Endothelial cell of umbilical vein (primary cell): ENCODE measurements around the gene PCDH18. TPM values are rescaled to one million over a fixed set of nuclear protein-coding genes. Genes with fewer than 3 reads are reported as not detected.

Experiments
- BruUV-seq: library from RNA; stranded (reverse); fragments of 400-500 nt; replicated peaks from 2 replicates; lab custom pipeline; 2021; lab: Mats Ljungman, UMichigan
- CTCF ChIA-PET: fragments of 300-600, 350-600 bp; sonication (Branson Sonifier 250); formaldehyde crosslinking; loops from one replicate; lab custom pipeline; 2021; ENCODE audit warnings: antibody characterized with exemption, inconsistent platforms; lab: Charles Lee
- POLR2A ChIA-PET: fragments of 300-600, 350-600 bp; sonication (Branson Sonifier 250); formaldehyde crosslinking; loops from one replicate; lab custom pipeline; 2021; ENCODE audit warnings: antibody characterized with exemption, inconsistent platforms; lab: Charles Lee
- DNase-seq: peaks from one replicate; pipeline ENCODE4 v3.0.0-alpha.2; 2011; ENCODE audit warnings: low read depth, low spot score
- FAIRE-seq: peaks from 2 replicates; lab custom pipeline; 2011; peaks lifted over from hg19 to GRCh38; lab: Jason Lieb, UNC
- H2AFZ ChIP-seq: 2 replicates; pipeline ENCODE4 v1.6.0; 2012; ENCODE audit warnings: low read depth, low read length, control low read depth, inconsistent platforms
- H3K27ac ChIP-seq: 2 replicates; pipeline ENCODE4 v1.5.1; 2011; ENCODE audit warnings: low read depth, mild to moderate bottlenecking, control low read depth, low read length, moderate library complexity; ENCODE audit not compliant: insufficient read depth
- H3K27me3 ChIP-seq, 2 experiments: 2 replicates each; pipeline versions ENCODE4 v1.6.0 to v1.6.1; 2011; ENCODE audit warnings: low read length in 2 of 2, mixed read lengths in 1 of 2; ENCODE audit not compliant: control insufficient read depth in 2 of 2, insufficient read depth in 2 of 2
- H3K36me3 ChIP-seq, 2 experiments: 2 replicates in 1 of 2; 3 replicates in 1 of 2; pipeline ENCODE4 v1.5.1; 2011; ENCODE audit warnings: low read length in 2 of 2, mild to moderate bottlenecking in 1 of 2, moderate library complexity in 1 of 2; ENCODE audit not compliant: control insufficient read depth in 2 of 2, insufficient read depth in 2 of 2; ENCODE audit errors: extremely low read depth in 1 of 2
- H3K4me1 ChIP-seq: 3 replicates; pipeline ENCODE4 v1.5.1; 2011; ENCODE audit warnings: mild to moderate bottlenecking, low read length; ENCODE audit not compliant: control insufficient read depth, insufficient read depth; ENCODE audit errors: extremely low read depth
- H3K4me2 ChIP-seq: 2 replicates; pipeline ENCODE4 v1.6.1; 2011; ENCODE audit warnings: low read length, control low read depth, mixed read lengths; ENCODE audit not compliant: insufficient read depth
- H3K4me3 ChIP-seq, 3 experiments: fragments of 200-600 bp in 1 of 3; sonication (generic), shearing (Covaris generic) in 1 of 3; replicated peaks in 1 of 3; 2 replicates each; pipeline ENCODE4 v1.5.1; 2011 to 2016; ENCODE audit warnings: control low read depth in 3 of 3, low read length in 3 of 3, mild to moderate bottlenecking in 2 of 3, inconsistent platforms in 1 of 3, low read depth in 1 of 3, moderate library complexity in 1 of 3; ENCODE audit not compliant: insufficient read depth in 1 of 3
- H3K79me2 ChIP-seq: 2 replicates; pipeline ENCODE4 v1.6.0; 2012; ENCODE audit warnings: low read length, inconsistent platforms; ENCODE audit not compliant: control insufficient read depth, insufficient read depth
- H3K9ac ChIP-seq: replicated peaks from 2 replicates; pipeline ENCODE3; 2011; ENCODE audit warnings: low read length, control low read depth; ENCODE audit not compliant: insufficient read depth; ENCODE audit errors: extremely low read depth
- H3K9me1 ChIP-seq: replicated peaks from 3 replicates; pipeline ENCODE4 v1.6.0; 2011; ENCODE audit warnings: mild to moderate bottlenecking, low read length; ENCODE audit not compliant: control insufficient read depth, insufficient read depth; ENCODE audit errors: extremely low read depth
- H3K9me3 ChIP-seq: replicated peaks from 2 replicates; pipeline ENCODE4 v1.5.1; 2012; ENCODE audit warnings: low read length, inconsistent platforms; ENCODE audit not compliant: control insufficient read depth, insufficient read depth
- H4K20me1 ChIP-seq: replicated peaks from 2 replicates; pipeline ENCODE3; 2011; ENCODE audit warnings: mild to moderate bottlenecking, low read length; ENCODE audit not compliant: control insufficient read depth, insufficient read depth; ENCODE audit errors: extremely low read depth
- CTCF ChIP-seq, 2 donors: IDR thresholded peaks; 1 replicate in 1 of 2; 2 replicates in 1 of 2; pipeline ENCODE4 v1.5.1; 2011; ENCODE audit warnings: low read length in 2 of 2, mild to moderate bottlenecking in 2 of 2, moderate library complexity in 2 of 2, control low read depth in 1 of 2, inconsistent platforms in 1 of 2, low read depth in 1 of 2; ENCODE audit not compliant: insufficient read depth in 1 of 2; ENCODE audit errors: extremely low read depth in 1 of 2
- EZH2 ChIP-seq: IDR thresholded peaks from 2 replicates; pipeline ENCODE4 v1.6.1; 2012; ENCODE audit warnings: borderline replicate concordance, low read depth, mild to moderate bottlenecking, moderate library complexity, low read length, inconsistent platforms; ENCODE audit not compliant: severe bottlenecking
- FOS ChIP-seq: IDR thresholded peaks from 2 replicates; pipeline ENCODE4 v1.6.1; 2011; ENCODE audit warnings: mild to moderate bottlenecking, low read length, moderate library complexity, borderline replicate concordance; ENCODE audit not compliant: insufficient read depth
- JUN ChIP-seq: IDR thresholded peaks from 2 replicates; pipeline ENCODE4 v1.6.1; 2011; ENCODE audit warnings: borderline replicate concordance, low read depth; ENCODE audit not compliant: insufficient read length, insufficient read depth
- MAX ChIP-seq: IDR thresholded peaks from 2 replicates; pipeline ENCODE4 v1.6.1; 2011; ENCODE audit not compliant: insufficient read depth, insufficient read length
- MYC ChIP-seq: IDR thresholded peaks from one replicate; pipeline ENCODE4 v1.6.1; 2011; ENCODE audit warnings: mild to moderate bottlenecking, low read depth, low read length
- POLR2A ChIP-seq: IDR thresholded peaks from 2 replicates; pipeline ENCODE4 v1.6.1; 2012; ENCODE audit warnings: low read depth, mild to moderate bottlenecking, control low read depth, low read length
- POLR2AphosphoS5 ChIP-seq: IDR thresholded peaks from 2 replicates; pipeline ENCODE4 v1.6.1; 2012; ENCODE audit warnings: low read depth, mild to moderate bottlenecking, control low read depth, low read length, moderate library complexity; ENCODE audit not compliant: insufficient read depth
- dilution Hi-C: fragments of 300-500 bp; cut with MboI; formaldehyde crosslinking; loops from one replicate; pipeline ENCODE4 v1.15.0; 2019; ENCODE audit warnings: low sequenced_read_pairs; ENCODE audit not compliant: extremely low pct_ligation_motif_present
- intact Hi-C: fragments of 100-400 bp; cut with micrococcal nuclease; formaldehyde crosslinking; loops from one replicate; pipeline ENCODE4 v1.10.0; 2022
- polyA plus RNA-seq, 4 experiments: library from polyadenylated mRNA; depleted of rRNA in 3 of 4; stranded (reverse) in 3 of 4; unstranded in 1 of 4; fragments of >200 nt; gene quantifications; 2 replicates each; pipeline versions ENCODE4 v1.2.1 to v1.2.3, GENCODE V29; 2011 to 2012; ENCODE audit warnings: missing spikeins in 1 of 4
- total RNA-seq: library from RNA; stranded (reverse); gene quantifications from 2 replicates; pipeline ENCODE4 v1.2.3, GENCODE V29; 2021

Gene PCDH18
- total and polyA plus RNA-seq, 2 donors (not counting 3 experiments of a cell fraction or from before 2014, with no cell fraction given) = 1.5 to 2.2 TPM

- peak; percentile 94 for TF ChIP-seq JUN
- TF ChIP-seq FOS = peak; percentile 88
- TF ChIP-seq POLR2AphosphoS5 = no peak
- no peaks in the 10 kb centered on the region for H3K9me1 ChIP-seq
- no peaks in the 10 kb centered on the region for H3K79me2 ChIP-seq
- peak; percentile 73 for DNase-seq
- no peak overlapping the region for H3K27ac ChIP-seq
- CTCF ChIA-PET = interaction anchor here (0.9 to 1.8 kb wide), 3 partner anchors 9 to 113 kb away, joined by 3 to 8 read pairs (median 4); partner anchors contain the start of gene PCDH18
- H3K27me3 ChIP-seq = no peaks in the 10 kb centered on the region
- intact Hi-C loops = no loop called here
- H3K36me3 ChIP-seq = no peaks in the 10 kb centered on the region
- dilution Hi-C loops = no loop called here
- BruUV-seq = no TSS peak
- FAIRE-seq = peak; percentile 63
- H3K9me3 ChIP-seq = no peaks in the 10 kb centered on the region
- H4K20me1 ChIP-seq = no peaks in the 10 kb centered on the region
- H3K4me1 ChIP-seq = peaks cover 4% of the 10 kb centered on the region
- peak overlapping the region; percentile 34 for H2AFZ ChIP-seq
- POLR2A ChIA-PET = no interaction called here
- H3K4me2 ChIP-seq = peak overlapping the region; percentile 72
- no peak overlapping the region for H3K9ac ChIP-seq
- H3K4me3 ChIP-seq = no peak overlapping the region
Measured at GRCh38 chr4:137510557-137511265, 21.6 kb downstream of the PCDH18 start.

- TF ChIP-seq EZH2 (no peak), MYC (no peak), JUN (no peak), MAX (no peak), FOS (no peak), POLR2AphosphoS5 (no peak), POLR2A (no peak), CTCF (IDR thresholded peaks at IDR 0.05; ENCODE audit: extremely low read depth in 1 of 2, insufficient read depth in 1 of 2, low read depth in 1 of 2, low read length in 2 of 2) (no peak)
- no peaks in the 10 kb centered on the region for H3K9me1 ChIP-seq
- no peak overlapping the region for H3K9ac ChIP-seq
- no peak overlapping the region for H3K4me3 ChIP-seq
- H2AFZ ChIP-seq = no peak overlapping the region
- peaks cover 4% of the 10 kb centered on the region for H3K4me1 ChIP-seq
- no peak for FAIRE-seq
- intact Hi-C loops (no loop called here), dilution Hi-C loops (no loop called here)
- H3K27ac ChIP-seq = no peak overlapping the region
- DNase-seq = no peak
- POLR2A ChIA-PET = no interaction called here
- CTCF ChIA-PET = interaction anchor here (1.7 to 1.8 kb wide), 2 partner anchors 10 to 22 kb away, joined by 4 to 8 read pairs; partner anchors contain the start of gene PCDH18
- H3K79me2 ChIP-seq = no peaks in the 10 kb centered on the region
- no peak overlapping the region for H3K4me2 ChIP-seq
- H3K27me3 ChIP-seq = no peaks in the 10 kb centered on the region
- no TSS peak for BruUV-seq
- no peaks in the 10 kb centered on the region for H3K36me3 ChIP-seq
- no peaks in the 10 kb centered on the region for H4K20me1 ChIP-seq
- H3K9me3 ChIP-seq = no peaks in the 10 kb centered on the region
Measured at GRCh38 chr4:137509855-137510282, 22.4 kb downstream of the PCDH18 start.
